Measurements from ENCODE around the gene PDYN.

PDYN gene

GRCh38 chr20:1949347-1950100 is 44.3 kb downstream of the PDYN start:
- DNase-seq: no peak

GRCh38 chr20:1947535-1947846 is 46.4 kb downstream of the PDYN start:
- no peak for DNase-seq

GRCh38 chr20:1946762-1947534 is 46.9 kb downstream of the PDYN start:
- no peak for DNase-seq

GRCh38 chr20:1946442-1946761 is 47.5 kb downstream of the PDYN start:
- DNase-seq: peak; percentile 57

- DNase-seq: no peak
These were observed 48.2 kb downstream of the PDYN start for GRCh38 chr20:1945660-1946059.

GRCh38 chr20:1945134-1945618 is 48.7 kb downstream of the PDYN start:
- DNase-seq: peak; percentile 69

GRCh38 chr20:1944345-1945091 is 49.3 kb downstream of the PDYN start:
- no peak for DNase-seq

GRCh38 chr20:1943275-1944002 is 50.4 kb downstream of the PDYN start:
- peak; percentile 72 for DNase-seq

- DNase-seq: no peak
These were observed 51.2 kb downstream of the PDYN start for GRCh38 chr20:1942486-1943274.

GRCh38 chr20:1942061-1942460 is 51.8 kb downstream of the PDYN start:
- no peak for DNase-seq

GRCh38 chr20:1941226-1941625 is 52.6 kb downstream of the PDYN start:
- DNase-seq: no peak

- DNase-seq: no peak
These were observed 53.3 kb downstream of the PDYN start for GRCh38 chr20:1940581-1940980.

GRCh38 chr20:1939270-1939595 is 54.6 kb downstream of the PDYN start:
- no peak for DNase-seq

- no peak for DNase-seq
These were observed 55.2 kb downstream of the PDYN start for GRCh38 chr20:1938464-1939269.

- DNase-seq: no peak
These were observed 56.4 kb downstream of the PDYN start for GRCh38 chr20:1937316-1937976.

GRCh38 chr20:1935696-1936366 is 58.0 kb downstream of the PDYN start:
- no peak for DNase-seq

GRCh38 chr20:1934721-1935573 is 58.9 kb downstream of the PDYN start:
- DNase-seq: no peak

- DNase-seq: no peak
These were observed 59.7 kb downstream of the PDYN start for GRCh38 chr20:1934156-1934555.

- no peak for DNase-seq
These were observed 60.4 kb downstream of the PDYN start for GRCh38 chr20:1933465-1933870.

Measured in CD4-positive, alpha-beta T cell treated with Interferon gamma for 1 hour (primary cell).